ENCODE measurements around the gene CELA3A. TPM values are rescaled to one million over a fixed set of nuclear protein-coding genes. Genes with fewer than 3 reads are reported as not detected.

CELA3A gene
- total RNA-seq, 3 donors from 2014 or later (not counting 1 experiment from before 2014, with no cell fraction given), result not detected

DNA sequence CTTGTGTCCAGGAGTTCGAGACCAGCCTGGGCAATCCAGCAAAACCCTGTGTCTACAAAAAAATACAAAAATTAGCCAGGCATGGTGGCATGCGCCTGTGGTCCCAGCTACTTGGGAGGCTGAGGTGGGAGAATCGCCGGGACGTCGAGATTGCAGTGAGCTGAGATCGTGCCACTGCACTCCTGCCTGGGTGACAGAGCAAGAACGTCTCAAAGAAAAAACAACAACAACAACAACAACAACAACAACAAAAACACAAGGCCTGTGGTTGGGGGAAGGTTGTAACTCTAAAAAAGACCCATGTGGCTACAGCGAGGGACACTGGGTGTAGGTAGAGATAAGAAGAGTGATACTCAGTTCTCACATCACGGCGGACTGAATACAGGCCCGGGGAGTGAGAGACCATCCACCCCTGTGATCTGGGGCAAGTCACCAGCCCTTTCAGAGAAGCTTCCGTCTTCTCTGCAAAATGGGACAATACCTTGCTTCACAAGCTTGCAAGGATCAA, 50.2 kb downstream of the CELA3A start:
- Histone ChIP-seq H3K4me3 (ENCODE audit: low read length) (no peak overlapping the region), H3K9me3 (ENCODE audit: control insufficient read depth, insufficient read depth, low read length) (no peaks in the 10 kb centered on the region), H3K36me3 (ENCODE audit: control insufficient read depth, insufficient read depth, low read length) (peaks cover 2% of the 10 kb centered on the region), H3K27ac (ENCODE audit: low read length) (no peak overlapping the region), H3K4me1 (ENCODE audit: control insufficient read depth, insufficient read depth, low read length) (peaks cover 28% of the 10 kb centered on the region), H3K27me3 (ENCODE audit: control insufficient read depth, insufficient read depth, low read length) (no peaks in the 10 kb centered on the region)
- ATAC-seq (no peak), DNase-seq (no peak)
- WGBS (ENCODE audit: insufficient coverage), result 95% methylated on average over 11 of the region's 13 CpGs
- no peaks in the 10 kb centered on the region for H3K36me3 Mint-ChIP-seq
- H3K4me1 Mint-ChIP-seq, result peaks cover 38 to 54% of the 10 kb centered on the region in 2 donors
- H3K9me3 Mint-ChIP-seq, result no peaks in the 10 kb centered on the region
- TF ChIP-seq, protein P1, sequence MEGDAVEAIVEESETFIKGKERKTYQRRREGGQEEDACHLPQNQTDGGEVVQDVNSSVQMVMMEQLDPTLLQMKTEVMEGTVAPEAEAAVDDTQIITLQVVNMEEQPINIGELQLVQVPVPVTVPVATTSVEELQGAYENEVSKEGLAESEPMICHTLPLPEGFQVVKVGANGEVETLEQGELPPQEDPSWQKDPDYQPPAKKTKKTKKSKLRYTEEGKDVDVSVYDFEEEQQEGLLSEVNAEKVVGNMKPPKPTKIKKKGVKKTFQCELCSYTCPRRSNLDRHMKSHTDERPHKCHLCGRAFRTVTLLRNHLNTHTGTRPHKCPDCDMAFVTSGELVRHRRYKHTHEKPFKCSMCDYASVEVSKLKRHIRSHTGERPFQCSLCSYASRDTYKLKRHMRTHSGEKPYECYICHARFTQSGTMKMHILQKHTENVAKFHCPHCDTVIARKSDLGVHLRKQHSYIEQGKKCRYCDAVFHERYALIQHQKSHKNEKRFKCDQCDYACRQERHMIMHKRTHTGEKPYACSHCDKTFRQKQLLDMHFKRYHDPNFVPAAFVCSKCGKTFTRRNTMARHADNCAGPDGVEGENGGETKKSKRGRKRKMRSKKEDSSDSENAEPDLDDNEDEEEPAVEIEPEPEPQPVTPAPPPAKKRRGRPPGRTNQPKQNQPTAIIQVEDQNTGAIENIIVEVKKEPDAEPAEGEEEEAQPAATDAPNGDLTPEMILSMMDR (IDR thresholded peaks at IDR 0.05), result no peak
- H3K27ac Mint-ChIP-seq, result peak overlapping the region; percentile 90 to 95
- H3K27me3 Mint-ChIP-seq (ENCODE audit: low read depth in 2 of 2), result no peaks in the 10 kb centered on the region
- intact Hi-C loops (cut with micrococcal nuclease), result loop anchor here (1.0 to 5.0 kb wide), 3 partner anchors 11 to 36 kb away; no protein-coding TSS in a partner anchor
- peak overlapping the region; percentile 94 for H3K4me3 Mint-ChIP-seq

DNA sequence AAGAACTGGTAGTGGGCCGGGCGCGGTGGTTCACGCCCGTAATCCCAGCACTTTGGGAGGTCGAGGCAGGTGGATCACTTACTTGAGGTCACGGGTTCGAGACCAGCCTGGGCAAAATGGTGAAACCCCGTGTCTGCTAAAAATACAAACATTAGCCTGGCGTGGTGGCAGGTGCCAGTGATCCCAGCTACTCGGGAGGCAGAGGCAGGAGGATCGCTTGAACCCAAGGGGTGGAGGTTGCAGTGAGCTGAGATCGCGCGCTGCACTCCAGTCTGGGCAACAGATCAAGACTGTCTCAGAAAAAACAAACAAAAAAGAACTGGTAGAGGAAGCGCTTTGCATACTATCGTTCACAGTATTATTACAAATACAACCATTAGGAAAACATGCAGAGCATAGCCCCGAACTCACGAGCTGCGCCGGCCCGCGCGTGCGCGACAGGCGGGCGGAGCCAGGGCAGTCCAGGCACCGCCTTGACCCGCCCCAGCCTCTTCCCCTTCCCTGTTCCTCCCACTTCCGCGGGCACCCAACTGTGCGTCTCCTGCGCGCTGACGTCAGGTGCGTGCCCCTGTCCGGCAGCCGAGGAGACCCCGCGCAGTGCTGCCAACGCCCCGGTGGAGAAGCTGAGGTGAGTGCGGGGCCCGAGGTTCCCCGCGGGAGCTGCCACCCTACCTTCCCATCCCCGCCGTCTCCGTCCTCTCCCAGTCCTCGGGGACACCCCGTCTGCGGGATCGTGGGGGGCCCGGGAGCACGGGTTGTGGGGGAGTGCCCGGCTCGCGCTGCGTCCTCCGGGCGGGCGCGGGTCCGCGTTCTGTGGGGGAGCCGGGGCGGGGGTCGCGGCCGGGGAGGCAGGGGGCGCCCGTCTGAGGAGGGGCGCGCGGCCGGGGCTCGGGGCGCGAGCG, 50.9 kb downstream of the CELA3A start, which contains the start of gene CDC42:
Gene CDC42, plus strand, starts transcription at position 595 of the 902 bp plus-strand sequence. CDS start 25,770 bp downstream, outside the sequence.
- peak within 1 kb of the TSS; percentile 96 for H3K27ac Mint-ChIP-seq
- H3K36me3 Mint-ChIP-seq, result no peaks in the 10 kb centered on the region
- peak within 1 kb of the TSS; percentile 97 for H3K4me3 Mint-ChIP-seq
- peak within 1 kb of the TSS; percentile 87 for H3K4me3 ChIP-seq (ENCODE audit: low read length)
- TF ChIP-seq, protein P1 (IDR thresholded peaks at IDR 0.05), result no peak
- intact Hi-C loops (cut with micrococcal nuclease), result loop anchor here (1.0 to 5.0 kb wide), 3 partner anchors 12 to 35 kb away; no protein-coding TSS in a partner anchor
- no peaks in the 10 kb centered on the region for H3K27me3 ChIP-seq (ENCODE audit: control insufficient read depth, insufficient read depth, low read length)
- H3K4me1 Mint-ChIP-seq, result peaks cover 45 to 61% of the 10 kb centered on the region in 2 donors
- H3K9me3 ChIP-seq (ENCODE audit: control insufficient read depth, insufficient read depth, low read length), result no peaks in the 10 kb centered on the region
- ATAC-seq, result peak; percentile 87 to 99 (median 91)
- H3K9me3 Mint-ChIP-seq, result no peaks in the 10 kb centered on the region
- H3K36me3 ChIP-seq (ENCODE audit: control insufficient read depth, insufficient read depth, low read length), result peaks cover 6% of the 10 kb centered on the region
- peak within 1 kb of the TSS; percentile 89 for H3K27ac ChIP-seq (ENCODE audit: low read length)
- 15% methylated on average over 81 of the region's 81 CpGs for WGBS (ENCODE audit: insufficient coverage)
- H3K4me1 ChIP-seq (ENCODE audit: control insufficient read depth, insufficient read depth, low read length), result peaks cover 34% of the 10 kb centered on the region
- no peaks in the 10 kb centered on the region for H3K27me3 Mint-ChIP-seq (ENCODE audit: low read depth in 2 of 2)
- peak; percentile 98 for DNase-seq

DNA sequence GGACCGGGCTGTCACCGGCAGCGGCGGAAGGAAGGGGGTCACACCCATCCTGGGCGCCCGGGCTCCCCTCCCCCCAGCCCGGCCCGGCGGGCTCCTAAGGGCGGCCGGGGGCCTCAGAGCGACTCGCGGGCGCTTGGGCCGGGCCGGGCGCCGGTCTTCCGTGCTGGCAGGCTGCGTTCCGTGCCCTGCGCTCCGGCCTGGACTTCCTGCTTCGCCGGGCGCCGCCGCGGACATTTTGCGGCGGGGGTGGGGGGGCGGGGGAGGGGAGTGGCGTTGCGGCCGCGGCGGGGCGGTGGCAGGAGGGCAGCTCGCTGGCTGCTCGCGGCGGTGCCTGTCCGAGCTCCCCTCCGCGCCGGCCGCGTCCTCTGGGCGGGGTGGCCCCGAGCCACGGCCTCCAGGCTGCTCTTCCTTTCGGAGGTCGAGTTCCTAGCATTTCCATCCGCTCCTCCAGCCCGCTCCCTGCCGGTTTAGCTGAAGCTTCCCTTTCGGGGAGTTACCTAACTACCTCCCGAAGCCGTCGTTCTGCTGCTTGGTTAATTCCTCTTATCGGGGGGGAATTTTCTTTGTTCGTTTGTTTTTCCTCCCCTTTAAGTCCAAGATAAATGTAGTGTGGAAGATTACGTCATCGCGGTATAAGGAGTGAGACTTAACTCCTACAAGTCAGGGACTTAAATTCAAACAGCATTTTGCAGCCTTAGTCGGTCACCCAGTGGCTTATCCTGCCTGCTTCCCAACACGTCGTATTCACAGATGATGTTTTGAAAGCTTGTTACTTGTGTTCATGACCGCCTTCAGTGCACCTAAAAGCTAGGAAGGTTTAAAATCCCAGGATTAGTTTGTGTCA, 51.8 kb downstream of the CELA3A start:
- Mint-ChIP-seq H3K27me3 (ENCODE audit: low read depth in 2 of 2) (no peaks in the 10 kb centered on the region), H3K4me3 (peak overlapping the region; percentile 97), H3K9me3 (no peaks in the 10 kb centered on the region), H3K36me3 (no peaks in the 10 kb centered on the region), H3K27ac (peak overlapping the region; percentile 96), H3K4me1 (peaks cover 53 to 64% of the 10 kb centered on the region in 2 donors)
- peak overlapping the region; percentile 89 for H3K27ac ChIP-seq (ENCODE audit: low read length)
- peaks cover 41% of the 10 kb centered on the region for H3K4me1 ChIP-seq (ENCODE audit: control insufficient read depth, insufficient read depth, low read length)
- H3K4me3 ChIP-seq (ENCODE audit: low read length), result peak overlapping the region; percentile 87
- ATAC-seq (peak; percentile 42 to 65 (median 50)), DNase-seq (peak; percentile 67 to 84)
- no peaks in the 10 kb centered on the region for H3K27me3 ChIP-seq (ENCODE audit: control insufficient read depth, insufficient read depth, low read length)
- no peaks in the 10 kb centered on the region for H3K9me3 ChIP-seq (ENCODE audit: control insufficient read depth, insufficient read depth, low read length)
- TF ChIP-seq, protein P1 (IDR thresholded peaks at IDR 0.05), result no peak
- under 1% methylated on average over 57 of the region's 70 CpGs for WGBS (ENCODE audit: insufficient coverage)
- intact Hi-C loops (cut with micrococcal nuclease), result loop anchor here (5.0 kb wide), 1 partner anchor 34 kb away; no protein-coding TSS in a partner anchor
- peaks cover 11% of the 10 kb centered on the region for H3K36me3 ChIP-seq (ENCODE audit: control insufficient read depth, insufficient read depth, low read length)

All from natural killer cell (primary cell).